Activated CD4-positive, alpha-beta T cell treated with anti-CD3 and anti-CD28 coated beads, Interleukin-2, amount 50 U/mL, for 4 hours (primary cell): ENCODE results near the gene RALY.

ENCODE experiments used
- DNase-seq, 2 experiments: peaks; one replicate each; pipeline ENCODE4 v3.0.0-alpha.2; 2020

The RALY gene

DNA sequence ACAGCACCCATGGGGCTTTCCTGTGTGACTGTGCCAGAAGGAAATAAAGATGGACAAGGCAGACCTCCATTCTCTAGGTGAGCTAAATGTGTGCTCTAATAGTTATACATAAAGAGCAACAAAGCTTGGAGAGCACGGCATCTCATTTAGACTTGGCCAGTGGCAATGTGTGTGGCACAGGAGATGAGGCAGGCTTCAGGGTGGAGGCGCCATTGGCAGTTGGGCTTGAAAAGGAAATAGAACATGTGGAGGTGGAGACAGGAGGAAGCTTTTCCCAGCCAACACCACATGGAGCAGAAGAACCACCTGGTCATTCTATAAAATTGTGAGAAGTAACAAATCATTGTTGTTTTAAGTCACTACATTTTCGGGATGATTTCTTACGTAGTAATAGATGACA is 3.6 kb upstream of the RALY start:
- DNase-seq, result no peak

DNA sequence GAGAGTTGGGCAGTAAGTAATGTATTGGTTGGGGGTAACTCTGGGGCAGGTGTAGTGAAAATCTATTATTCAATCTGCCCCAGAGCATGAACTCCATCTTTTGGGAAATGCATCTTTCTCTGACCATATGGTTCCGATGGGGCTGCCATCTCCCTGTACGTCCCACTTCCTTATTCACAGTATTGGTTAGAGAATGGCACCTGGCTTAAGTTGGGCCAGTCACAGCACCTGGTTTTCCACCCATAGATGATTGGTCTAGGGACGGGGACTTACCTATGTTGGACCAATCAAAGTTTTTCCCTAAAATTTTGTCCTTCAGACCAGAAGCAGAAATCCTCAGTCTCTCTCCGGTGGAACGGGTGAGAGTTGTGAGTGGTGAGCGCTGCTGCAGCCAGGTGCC is 2.2 kb upstream of the RALY start:
- no peak for DNase-seq

DNA sequence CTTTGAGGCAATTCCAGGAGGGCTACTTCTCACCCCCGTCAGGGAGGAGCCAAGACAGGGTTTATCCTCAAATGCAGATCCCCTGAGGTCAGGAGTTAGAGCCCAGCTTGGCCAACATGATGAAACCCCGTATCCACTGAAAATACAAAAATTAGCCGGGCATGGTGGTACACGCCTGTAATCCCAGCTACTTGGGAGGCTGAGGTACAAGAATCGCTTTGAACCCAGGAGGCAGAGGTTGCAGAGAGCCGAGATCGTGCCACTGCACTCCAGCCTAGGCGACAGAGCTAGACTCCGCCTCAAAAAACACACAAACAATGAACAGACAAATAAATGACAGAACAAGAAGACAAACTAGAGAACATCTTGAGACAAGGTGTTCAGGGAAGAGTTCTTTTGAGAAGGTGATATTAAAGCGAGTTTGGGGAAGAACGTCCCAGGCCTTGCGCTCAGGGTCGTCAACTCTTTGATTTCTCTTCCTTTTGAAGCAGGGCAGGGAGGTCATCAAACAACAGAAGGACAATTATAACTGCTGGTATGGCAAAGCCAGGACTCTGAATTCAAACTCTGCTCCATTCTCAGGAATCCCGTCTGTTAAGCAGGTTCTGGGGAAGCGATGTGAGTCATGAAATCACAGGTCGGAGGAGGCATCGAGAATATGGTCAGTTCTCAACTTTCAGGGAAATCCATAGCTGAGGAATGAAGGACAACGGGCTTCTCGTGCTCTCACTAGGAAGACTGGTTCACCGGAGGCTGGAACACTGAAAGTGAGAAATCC is 1.4 kb upstream of the RALY start:
- DNase-seq, result peak in 1 of 2 experiments; percentile 11

DNA sequence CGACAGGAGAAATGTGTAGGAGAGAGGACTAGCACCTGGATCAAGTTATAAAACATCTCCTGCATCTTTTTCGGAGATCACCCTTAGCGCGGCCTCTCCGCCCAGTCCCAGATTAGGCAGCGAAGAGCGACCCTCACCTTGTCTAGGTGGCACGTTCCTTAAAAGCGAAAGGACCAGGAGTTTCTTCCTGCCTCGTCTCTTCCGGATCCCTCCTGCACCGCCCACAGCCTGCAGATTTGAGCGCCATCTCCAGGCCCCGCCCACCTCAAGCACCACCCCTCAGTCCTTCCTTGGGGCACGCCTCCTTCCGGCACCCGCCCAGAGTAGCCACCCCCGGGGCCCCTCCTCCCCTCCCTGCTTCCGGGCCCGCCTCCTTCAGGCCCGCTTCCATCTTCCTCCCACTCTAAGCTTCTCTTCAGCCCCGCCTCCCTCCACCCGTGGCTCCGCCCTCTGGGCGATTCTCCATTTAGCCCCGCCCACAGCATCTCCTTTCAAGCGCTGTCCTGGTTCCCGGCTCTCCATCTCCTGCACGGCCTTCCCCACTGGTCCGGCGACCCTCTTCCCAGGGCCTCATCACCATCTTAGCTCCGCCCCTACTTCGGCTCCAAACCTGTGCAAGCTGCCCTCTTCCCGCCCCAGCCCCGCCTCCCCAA is 662 bp upstream of the RALY start:
- DNase-seq, result peak; percentile 99

DNA sequence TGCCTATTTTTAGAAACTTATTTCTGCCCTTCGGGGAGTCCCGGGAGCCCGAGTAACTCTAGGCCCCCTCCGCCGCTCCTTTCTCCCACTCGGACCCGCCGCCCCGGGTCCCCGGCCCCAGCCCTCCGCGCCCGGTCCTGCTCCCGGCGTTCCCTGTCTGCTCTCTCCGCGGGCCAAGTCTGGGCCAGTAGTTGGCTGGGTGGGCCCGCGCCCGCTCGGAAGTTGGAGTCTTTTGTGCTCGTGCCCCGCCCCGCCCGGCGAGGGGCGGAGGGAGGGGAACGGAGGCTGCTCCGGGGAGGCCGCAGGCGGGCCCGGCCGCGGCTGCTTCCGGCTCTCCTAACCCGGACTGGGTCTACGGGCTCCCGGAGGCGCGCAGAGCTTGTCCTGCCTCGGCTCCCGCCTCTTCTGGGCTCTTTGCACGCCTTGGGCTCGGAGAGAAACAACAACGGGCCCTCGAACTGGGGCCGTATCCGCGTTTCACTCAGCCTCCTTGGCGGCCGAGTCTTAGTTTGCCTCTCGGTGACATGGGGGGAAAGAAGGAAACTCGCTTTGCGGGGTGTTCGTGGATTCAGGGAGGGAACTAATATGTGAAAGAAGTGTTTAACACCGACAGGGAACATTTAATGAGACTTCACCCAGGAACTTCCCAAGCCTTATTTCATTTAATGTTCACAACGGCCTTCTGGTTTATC is 657 bp downstream of the RALY start:
- DNase-seq, result peak; percentile 58 to 66

DNA sequence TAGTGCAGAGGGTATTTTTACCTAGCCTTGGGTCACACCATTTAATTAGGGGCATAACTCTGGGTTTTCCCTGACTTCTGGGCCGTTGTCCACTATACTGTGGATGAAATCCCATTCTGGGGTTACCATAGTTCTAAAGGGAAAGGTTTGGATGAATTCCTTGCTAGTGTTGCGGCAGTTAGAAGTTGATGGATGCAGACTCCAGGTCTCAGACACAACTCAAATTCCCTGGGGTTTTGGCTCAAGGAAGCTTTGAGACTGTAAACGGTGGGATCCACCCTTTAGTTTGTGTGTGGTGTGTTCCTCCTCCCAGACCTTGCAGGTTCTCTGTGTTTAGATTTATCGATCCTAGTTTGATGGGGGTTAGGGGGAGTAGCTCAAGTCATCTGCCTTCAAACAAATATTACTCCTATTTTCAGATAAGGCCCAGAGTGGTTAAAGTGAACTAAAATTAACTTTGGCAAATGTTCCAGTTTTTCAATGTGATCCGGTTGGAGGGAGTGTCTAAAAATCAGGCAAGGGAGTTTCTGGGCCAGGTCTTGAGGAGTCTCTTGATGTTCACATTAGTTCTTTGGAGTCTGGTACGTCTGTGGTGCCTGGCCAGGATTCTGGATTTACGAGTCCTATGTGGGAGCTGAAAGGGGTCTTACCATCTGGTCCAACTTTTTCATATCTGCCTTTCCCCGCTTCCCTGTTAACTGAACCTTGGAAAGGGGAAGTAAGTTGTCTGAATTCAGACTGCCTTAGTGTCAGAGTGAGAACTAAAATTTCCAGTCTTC is 1.5 kb downstream of the RALY start:
- DNase-seq, result no peak

DNA sequence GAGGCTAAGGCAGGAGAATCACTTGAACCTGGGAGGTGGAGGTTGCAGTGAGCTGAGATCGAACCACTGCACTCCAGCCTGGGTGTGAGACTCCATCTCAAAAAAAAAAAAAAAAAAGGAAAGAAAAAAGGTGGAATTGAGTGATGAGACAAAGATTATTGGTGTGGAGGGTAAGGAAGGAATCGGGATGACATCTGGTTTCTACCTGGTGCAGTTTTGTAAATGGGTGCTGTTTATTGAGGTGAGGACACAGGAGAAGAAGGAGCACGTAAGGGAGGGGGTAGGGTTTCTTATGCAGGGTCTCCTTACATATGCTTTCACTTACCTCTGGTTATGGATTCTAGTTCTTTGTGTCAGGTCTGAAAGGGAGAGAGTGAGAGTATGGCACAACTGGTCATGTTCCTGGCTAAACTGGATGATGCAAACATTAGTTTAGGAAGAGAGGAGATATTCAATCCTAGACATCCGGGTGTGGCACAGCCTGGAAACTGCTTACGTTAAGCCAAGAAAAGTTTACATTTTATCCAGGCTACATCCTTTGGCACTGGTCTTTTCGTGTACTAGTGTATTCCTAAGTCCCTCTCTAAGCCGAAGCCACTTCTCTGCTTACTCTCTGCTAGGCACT is 5.4 kb downstream of the RALY start:
- no peak for DNase-seq

DNA sequence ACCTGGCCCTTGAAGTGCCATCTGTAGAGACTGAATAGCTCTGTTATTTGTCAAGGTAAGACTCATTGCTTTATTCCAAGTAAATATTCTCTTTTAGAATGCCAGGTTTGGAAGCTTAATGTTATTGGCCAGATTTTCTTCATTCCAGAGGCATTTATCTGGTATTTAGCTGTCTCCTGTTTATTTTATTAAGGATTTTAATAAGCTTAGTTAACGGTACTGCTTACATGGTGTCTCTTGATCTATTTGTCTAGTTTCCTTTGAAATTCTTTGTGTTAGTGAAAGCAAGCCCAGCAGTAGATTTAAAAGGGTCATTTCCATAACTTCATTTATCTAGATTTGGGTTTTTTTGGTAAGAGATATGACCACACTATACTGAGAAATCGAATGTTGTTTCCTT is 7.7 kb downstream of the RALY start:
- DNase-seq, result no peak

DNA sequence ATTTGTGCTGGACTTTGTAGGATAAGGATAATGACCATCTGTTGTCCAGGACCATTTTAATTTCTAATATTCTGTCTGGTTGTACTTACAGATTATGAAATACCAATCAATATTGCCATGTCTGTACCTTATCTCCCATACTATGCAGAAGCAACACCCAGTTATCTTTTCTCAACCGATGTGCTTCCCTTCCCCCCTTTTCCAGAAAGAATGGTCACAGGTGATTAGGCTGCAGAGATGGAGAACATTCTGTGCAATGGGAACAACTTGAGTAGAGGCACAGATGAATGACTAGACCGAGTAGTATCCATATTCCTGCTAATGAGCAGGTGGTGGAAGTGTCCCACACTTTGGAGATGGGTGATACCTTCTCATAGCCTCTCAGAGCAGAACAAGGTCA is 10.5 kb downstream of the RALY start:
- DNase-seq, result no peak

DNA sequence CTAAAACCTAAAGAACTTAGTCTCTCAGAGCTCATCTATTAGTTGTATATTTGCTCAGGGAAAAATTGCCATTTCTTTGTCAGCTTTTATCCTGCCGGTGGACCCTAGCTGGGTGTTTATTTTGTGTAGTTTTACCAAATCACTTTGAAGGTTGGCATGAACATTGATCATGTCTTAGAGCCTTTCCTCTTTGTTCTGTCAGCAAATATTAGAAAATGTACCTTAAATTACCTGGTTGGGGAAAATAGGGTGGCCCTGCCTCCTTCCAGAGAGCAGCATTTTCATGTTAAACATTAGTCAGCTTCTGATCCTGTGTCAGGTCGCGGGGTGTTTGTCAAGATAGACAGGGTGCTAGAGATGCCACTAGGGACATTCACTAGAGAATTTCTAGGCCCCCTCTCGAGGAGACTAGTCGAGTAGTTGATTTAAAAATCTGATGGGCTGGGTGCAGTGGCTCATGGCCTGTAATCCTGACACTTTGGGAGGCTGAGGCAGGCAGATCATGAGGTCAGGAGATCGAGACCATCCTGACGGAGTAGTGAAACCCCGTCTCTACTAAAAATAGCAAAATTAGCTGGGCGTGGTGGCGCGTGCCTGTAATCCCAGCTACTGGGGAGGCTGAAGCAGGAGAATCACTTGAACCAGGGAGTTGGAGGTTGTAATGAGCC is 11.2 kb downstream of the RALY start:
- DNase-seq, result no peak

DNA sequence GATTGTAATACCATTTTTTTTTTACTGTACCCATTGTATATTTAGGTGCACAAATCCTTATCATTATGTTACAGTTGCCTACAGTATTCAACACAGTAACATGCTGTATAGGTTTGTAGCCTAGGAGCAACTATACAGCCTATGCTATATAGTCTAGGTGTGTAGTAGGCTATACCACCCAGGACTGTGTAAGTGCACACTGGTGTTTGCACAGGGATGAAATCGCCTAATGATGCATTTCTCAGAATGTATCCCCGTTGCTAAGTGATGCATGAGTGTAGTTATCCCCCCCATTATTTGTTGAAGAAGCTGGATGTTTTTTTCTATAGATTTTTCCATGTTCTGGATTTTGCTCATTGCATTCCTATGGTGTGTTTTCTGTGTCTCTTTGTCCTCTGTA is 12.9 kb downstream of the RALY start:
- no peak for DNase-seq

DNA sequence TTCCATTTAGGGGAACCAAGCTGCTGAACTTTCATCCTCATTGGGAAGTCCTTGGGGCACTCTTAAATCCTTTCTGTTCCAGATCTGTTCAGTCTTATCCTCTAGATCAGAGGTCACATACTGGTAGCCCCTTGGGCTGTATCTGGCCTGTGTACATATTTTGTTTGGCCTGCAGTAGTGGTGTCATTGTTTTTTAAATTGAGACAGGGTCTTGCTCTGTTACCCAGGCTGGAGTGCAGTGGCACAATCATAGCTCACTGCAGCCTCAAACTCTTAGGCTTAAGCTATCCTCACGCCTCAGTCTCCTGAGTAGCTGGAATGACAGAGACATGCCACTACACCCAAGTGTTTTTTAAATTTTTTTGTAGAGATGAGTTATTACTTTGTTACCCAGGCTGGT is 14.8 kb downstream of the RALY start:
- no peak for DNase-seq

DNA sequence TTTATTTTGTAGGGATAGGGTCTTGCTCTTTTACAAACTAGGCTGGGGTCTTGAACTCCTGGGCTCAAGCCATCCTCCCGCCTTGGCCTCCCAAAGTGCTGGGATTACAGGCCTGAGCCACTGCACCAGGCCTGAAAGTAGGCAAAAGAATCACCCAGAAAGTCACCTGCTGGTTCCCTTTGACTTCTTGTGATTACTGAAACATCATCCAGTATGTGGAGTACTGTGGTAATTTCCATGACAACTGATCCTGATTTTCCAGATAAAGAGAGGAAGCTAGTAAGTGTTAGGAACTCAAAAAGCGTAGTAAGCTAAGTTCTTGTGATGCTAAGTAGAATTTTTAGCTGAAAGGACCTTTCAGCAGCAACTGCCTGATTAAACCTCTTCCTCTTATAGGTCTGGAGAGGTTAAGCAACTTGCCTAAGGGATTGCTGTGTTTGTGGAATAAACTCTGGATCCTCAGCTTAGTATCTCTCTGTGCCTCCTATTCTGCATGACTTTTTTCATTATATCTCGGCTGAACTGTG is 16.8 kb downstream of the RALY start:
- no peak for DNase-seq

DNA sequence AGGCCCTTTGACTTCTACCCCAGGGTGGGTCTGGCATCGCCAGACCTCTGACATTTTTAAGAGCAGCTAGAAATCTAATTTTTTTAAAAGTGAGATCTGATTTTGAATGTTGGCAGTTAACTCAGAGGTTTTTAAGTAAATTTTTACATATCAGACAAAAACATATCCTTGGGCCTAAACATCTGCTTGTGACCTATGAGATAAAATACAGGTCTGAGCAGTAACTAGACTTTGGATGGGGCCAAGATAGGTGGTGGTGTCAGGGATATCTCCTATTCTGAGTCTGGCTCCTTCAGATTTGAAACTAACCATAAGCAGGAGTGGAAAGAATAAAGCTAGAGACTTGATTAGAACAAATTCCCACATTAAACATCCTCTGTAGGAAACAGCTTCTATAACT is 17.6 kb downstream of the RALY start:
- DNase-seq, result no peak

DNA sequence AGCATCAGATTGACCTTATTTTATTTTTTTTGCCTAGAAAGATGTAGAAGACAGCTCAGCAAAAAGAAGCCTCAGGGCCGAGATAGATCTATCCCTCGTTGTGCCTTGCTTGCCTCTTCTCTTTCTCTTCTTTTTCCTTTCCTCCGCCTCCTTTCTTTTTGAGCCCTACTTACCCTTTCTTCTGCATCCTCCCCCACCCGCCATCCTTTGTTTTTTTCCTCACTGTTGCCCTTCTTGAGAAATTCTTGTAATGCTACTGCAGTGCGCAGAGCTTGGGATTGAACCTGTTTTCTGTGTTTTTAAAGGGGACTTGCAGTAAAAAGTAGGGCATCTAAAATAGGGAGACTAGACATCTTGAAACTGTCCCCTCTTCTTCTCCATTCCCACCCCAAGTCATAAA is 18.6 kb downstream of the RALY start:
- DNase-seq, result no peak

DNA sequence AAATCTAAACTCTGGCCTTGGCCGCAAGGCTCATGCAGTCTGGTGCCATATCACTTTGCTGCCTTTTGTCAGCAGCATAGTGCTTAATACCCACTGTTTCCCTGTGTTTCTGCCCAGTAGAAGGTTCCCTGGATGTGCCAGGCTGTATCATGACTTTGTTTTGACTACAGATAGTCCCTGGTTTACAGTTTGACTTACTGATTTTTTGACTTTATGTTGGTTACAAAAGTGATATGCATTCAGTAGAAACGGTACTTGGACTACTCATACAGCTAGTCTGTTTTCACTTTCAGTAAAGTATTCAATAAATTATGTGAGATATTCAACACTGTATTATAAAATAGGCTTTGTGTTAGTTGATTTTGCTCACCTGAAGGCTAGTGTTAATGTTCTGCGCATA is 19.0 kb downstream of the RALY start:
- DNase-seq, result no peak

DNA sequence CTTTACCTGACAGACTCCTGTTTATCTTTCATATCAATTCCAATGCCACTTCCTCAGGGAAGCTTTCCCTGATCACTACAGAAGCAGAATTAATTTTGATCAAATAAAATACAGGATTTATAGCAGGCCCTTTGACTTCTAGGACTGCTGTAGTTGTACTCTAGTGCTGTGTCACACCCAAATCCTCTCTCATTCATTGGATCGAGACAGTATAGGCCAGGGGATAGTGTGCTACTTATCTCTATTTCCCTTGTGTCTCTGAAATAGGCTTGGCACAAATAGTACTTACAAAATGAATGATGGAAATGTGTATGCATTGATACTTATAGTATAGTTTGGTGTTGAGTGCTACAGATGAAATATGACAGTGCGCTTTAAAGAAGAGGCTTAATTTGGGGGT is 19.8 kb downstream of the RALY start:
- no peak for DNase-seq

DNA sequence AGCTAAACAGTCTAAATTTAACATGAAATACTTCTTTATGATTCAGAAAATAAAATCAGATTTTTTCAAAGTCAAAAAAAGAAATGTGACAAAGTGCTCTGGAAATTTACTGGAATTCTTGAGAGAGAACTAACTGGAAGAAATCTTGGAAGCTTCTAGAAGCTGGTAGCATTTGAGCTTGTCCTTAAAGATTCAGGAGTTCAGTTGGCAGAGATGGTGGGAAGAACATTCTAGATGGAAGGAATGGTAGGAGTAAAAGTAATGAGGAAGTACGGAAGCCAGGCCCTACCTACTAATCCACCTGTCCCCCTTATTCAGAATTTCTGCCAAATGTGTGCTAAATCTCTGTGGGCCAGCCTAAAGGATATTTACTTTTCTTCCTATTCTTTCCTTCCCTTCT is 21.2 kb downstream of the RALY start:
- DNase-seq, result no peak

DNA sequence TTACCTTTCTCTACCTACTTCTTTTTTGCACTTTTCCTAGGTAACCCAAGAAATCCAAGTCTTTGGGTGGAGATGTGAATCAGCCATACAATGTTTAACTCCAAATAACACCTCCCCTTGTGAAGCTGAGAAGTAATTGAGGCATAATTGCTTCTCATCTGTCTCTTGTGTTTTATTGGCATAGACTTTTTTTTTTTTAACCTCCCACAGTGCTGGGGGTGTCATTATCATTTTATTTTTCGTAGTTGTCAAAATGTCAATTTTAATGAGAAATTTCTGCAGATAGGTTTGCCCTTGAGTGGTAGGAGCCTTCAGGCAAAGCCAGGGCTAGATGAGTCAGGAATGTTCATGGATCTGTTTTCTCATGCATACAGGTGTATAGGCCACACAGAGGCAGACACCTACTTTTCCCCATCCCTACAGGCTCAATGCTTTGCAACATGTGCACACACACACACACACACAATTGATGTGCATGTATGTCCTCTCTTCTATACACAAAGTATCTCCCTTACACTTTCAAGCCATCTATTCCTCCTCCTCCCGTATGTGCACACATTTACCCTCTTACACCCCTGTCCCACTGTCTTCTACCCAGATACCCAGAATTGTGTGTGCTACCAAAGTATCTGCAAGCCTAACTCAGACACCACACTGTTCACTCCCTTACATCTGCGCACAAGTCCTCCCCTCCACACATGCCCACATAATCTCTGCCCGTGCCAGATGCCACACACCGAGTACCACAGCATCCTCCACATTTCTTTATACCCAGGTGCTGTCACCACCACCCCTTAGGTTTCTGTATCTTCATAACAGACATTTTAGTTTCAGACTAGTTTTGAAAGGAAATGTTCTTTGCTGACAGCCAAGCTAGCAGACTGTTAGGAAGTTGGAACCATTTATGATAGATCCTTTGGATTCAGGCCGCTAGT is 22.0 kb downstream of the RALY start:
- DNase-seq, result no peak

DNA sequence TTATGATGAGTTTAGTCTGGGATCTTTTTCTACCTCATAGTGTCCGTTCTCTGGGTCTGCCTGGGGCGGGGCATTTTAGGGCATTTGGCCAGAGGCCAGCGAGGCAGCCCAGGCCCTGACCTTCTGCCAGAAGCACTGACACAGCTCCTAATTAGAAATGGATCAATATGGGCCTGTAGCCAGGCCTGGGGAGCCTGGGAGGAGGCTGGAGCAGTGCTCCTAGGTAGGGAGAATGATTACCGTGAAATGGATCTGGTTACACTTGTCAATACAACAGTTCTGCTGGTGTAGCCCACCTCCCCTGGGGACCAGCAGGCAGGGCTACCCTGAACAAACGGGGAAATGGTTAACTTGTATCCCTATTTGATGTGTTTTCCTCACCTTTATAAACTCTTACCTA is 23.0 kb downstream of the RALY start:
- DNase-seq, result no peak

DNA sequence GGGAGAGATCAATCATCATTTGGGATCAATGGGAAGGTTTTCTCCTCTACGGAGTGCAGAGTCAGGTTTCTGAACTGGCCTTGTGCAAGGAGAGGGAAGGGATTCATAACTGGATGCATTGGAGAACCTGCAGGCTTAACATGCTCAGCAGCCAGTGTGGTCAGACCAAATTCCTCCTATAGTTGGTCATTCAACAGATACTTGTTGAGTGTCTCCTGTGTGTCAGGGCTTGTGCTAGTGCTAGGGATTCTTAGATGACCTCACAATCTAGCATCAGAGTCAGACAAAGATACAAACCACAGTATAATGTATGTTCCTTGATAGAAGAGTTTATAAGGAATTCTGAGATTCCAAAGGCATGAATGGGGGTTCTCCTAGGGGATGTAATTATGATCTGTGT is 23.9 kb downstream of the RALY start:
- no peak for DNase-seq
